Activated CD8-positive, alpha-beta memory T cell treated with anti-CD3 and anti-CD28 coated beads for 48 hours (primary cell): Measurements from ENCODE around the gene SPEM1.

ENCODE experiments used
- DNase-seq, 3 experiments: peaks; one replicate each; pipeline ENCODE4 v3.0.0-alpha.2; 2020; ENCODE audit warnings: low read depth in 2 of 3, low spot score in 2 of 3

Gene SPEM1

GRCh38 chr17:7439462-7440112 lies 19.5 kb downstream of the SPEM1 start, which contains the start of gene FGF11:
Gene FGF11 (plus strand): TSS chr17:7439512. CDS start chr17:7439621, 109 bp downstream.
- no peak for DNase-seq

- DNase-seq, result no peak
These were observed 20.1 kb downstream of the SPEM1 start for GRCh38 chr17:7440113-7440833.

- DNase-seq, result no peak
These were observed 20.7 kb downstream of the SPEM1 start for GRCh38 chr17:7440834-7441195.

GRCh38 chr17:7441266-7441665 lies 21.1 kb downstream of the SPEM1 start:
- DNase-seq, result no peak

GRCh38 chr17:7442142-7442541 lies 22.0 kb downstream of the SPEM1 start:
- no peak for DNase-seq

GRCh38 chr17:7443499-7444485 lies 23.7 kb downstream of the SPEM1 start:
- no peak for DNase-seq

GRCh38 chr17:7444682-7445618 lies 24.8 kb downstream of the SPEM1 start, which contains the start of gene CHRNB1:
Gene CHRNB1 (plus strand): TSS chr17:7445061. CDS start chr17:7445128, 67 bp downstream.
- DNase-seq, result no peak

- DNase-seq, result no peak
These were observed 25.5 kb downstream of the SPEM1 start for GRCh38 chr17:7445619-7445968.

- DNase-seq, result no peak
These were observed 28.3 kb downstream of the SPEM1 start for GRCh38 chr17:7448461-7448860.

GRCh38 chr17:7459961-7460545 lies 39.9 kb downstream of the SPEM1 start:
- DNase-seq, result no peak

GRCh38 chr17:7460850-7461660 lies 40.9 kb downstream of the SPEM1 start:
- no peak for DNase-seq

- DNase-seq, result no peak
These were observed 42.6 kb downstream of the SPEM1 start for GRCh38 chr17:7462474-7463371.

- no peak for DNase-seq
These were observed 43.3 kb downstream of the SPEM1 start for GRCh38 chr17:7463372-7463846.

- DNase-seq, result no peak
These were observed 44.0 kb downstream of the SPEM1 start for GRCh38 chr17:7464081-7464480.

- DNase-seq, result no peak
These were observed 45.6 kb downstream of the SPEM1 start for GRCh38 chr17:7465597-7466275.

GRCh38 chr17:7466318-7466638 lies 46.2 kb downstream of the SPEM1 start:
- no peak for DNase-seq

GRCh38 chr17:7466639-7467341 lies 46.7 kb downstream of the SPEM1 start:
- DNase-seq, result no peak
